ENCODE results near the gene CRNKL1.
A peak's percentile ranks its signal among the peaks of the same experiment; 100 is the strongest.

The CRNKL1 gene

GRCh38 chr20:20060234-20060998 is 8.2 kb upstream of the CRNKL1 start:
- no peak for DNase-seq

DNA sequence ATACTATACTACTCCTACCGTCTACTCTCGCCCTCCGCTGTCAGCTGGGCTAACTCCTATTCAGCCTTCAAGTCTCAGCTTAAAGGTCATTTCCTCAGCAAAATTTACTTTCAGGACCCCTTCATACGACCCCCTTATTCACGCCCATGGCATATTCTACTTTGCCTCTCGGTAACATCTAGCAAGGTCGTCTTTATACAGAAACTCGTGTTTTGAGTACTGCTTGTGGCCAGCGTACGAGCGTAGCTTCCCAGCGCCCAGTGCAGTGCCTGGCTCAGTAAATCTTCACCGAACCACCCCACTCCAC is 546 bp downstream of the CRNKL1 start:
- no peak for DNase-seq

DNA sequence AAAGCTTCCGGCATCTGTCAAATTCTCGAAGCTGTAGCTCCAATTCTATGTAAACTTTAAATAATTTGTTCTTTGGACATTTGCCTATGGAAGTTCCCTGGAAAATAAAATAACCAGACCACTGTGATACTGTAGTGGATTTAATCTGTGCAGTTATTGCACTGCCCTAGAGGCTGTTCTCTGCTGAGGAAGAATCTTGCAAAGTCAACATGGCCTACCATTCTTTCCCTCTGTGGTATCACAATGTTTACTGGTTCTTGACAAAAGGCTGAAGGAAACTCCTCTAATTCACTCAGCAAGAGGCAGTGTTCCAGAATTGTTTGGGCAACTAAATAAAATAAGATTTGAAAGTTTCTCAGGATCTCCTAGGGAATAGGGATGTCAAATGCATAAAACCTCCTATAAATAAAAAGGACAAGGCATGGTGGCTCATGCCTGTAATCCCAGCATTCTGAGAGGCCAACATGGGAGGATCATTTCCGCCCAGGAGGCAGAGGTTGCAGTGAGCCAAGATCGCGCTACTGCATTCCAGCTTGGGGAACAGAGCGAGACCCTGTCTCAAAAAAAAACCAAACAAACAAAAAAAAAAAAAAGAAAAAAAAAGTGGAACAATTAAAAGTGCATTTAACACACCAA is 12.4 kb downstream of the CRNKL1 start:
- no peak for DNase-seq

GRCh38 chr20:20038586-20038985 is 13.7 kb downstream of the CRNKL1 start:
- no peak for DNase-seq

- no peak for DNase-seq
Observed at GRCh38 chr20:20037960-20038359, 14.3 kb downstream of the CRNKL1 start.

- DNase-seq = no peak
Observed at GRCh38 chr20:20036756-20037155, 15.5 kb downstream of the CRNKL1 start.

GRCh38 chr20:20034486-20034885 is 17.8 kb downstream of the CRNKL1 start:
- no peak for DNase-seq

GRCh38 chr20:20031790-20032189 is 20.5 kb downstream of the CRNKL1 start:
- DNase-seq = no peak

DNA sequence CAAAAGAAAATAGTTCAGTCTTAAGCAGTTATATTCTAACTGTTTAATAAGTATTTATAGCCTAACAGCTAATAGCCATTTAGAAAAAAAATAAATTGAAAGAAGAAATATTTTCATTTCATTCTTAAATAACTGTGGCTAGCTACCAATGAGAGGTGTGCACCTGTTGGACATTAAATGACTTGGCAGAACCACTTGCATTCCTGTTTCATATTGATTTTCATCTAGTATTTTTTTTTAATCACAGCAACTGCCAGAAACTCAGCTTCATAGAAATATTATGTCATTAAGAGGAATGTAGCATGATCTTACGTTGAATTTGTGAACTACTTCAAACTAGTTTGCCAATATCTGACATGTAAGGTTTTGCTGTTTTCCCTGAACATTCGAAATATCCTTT is 25.0 kb downstream of the CRNKL1 start:
- DNase-seq = no peak

DNA sequence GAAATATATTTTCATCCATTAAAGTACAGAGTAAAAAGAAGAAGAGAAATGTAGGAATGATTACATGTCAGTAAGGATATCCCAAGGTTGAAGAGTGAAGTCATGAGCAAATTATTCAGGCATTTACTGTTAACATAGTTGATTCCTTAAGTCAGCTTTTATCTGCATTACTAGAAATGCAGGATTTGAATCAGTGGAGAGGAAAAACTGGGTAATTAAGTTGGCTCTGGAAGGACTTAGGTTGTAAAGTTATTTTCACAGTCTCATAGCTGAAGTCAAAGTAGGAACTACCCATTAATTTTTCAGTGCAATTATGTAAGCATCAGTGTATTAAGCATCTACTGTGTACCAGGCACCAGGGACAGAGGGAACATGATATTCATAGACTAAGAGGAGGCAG is 27.3 kb downstream of the CRNKL1 start:
- DNase-seq = no peak

- no peak for DNase-seq
Observed at GRCh38 chr20:20023395-20023794, 28.9 kb downstream of the CRNKL1 start.

- no peak for DNase-seq
Observed at GRCh38 chr20:20022498-20022897, 29.8 kb downstream of the CRNKL1 start.

GRCh38 chr20:20021835-20022234 is 30.4 kb downstream of the CRNKL1 start:
- DNase-seq = no peak

DNA sequence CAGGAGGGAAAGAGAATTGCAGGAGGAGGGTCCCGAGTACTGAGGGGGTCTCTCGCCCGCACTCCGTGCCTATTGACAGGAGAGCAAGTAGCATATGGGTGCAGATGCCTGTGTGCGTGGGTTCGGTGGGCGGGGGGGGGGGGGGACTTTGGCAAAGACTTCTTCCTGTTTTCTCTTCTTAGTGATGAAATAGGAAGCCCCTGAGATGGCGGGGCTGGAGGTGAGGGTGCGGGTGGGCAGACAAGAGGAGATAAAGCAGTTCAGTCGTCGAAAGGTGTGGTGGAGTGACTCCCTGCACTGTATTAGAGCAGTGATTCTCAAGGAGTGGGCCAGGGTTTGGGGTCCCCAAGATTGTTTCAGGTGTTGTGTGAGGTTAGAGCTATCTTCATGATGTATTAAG is 31.4 kb downstream of the CRNKL1 start:
- no peak for DNase-seq

- DNase-seq = no peak
Observed at GRCh38 chr20:20019123-20019522, 33.1 kb downstream of the CRNKL1 start.

- no peak for DNase-seq
Observed at GRCh38 chr20:20018366-20018765, 33.9 kb downstream of the CRNKL1 start.

- DNase-seq = no peak
Observed at GRCh38 chr20:20017844-20018185, 34.5 kb downstream of the CRNKL1 start.

GRCh38 chr20:20017001-20017843 is 35.0 kb downstream of the CRNKL1 start, which contains the start of gene NAA20:
TSS of gene NAA20 (plus strand) at chr20:20017362. CDS start at chr20:20017397, 35 bp downstream.
- DNase-seq = peak; percentile 85

DNA sequence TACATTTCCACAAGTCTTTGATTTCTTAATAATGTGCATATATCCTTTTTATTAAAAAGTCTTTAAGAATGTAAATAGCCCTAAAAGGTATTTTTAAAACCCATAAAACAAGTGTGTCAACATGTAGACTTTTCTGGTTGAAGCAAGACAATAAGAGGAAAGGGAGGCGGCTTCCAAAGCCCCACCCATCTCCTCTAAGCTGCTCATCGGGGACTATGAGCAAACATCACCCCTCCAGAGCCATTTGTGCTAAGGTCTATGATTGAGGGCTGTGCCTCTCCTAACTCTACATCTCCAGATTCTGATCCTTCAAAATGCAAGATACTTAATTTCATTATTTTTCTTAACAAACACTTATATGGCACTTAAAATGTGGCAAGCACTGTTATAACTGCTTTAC is 37.6 kb downstream of the CRNKL1 start:
- DNase-seq = no peak

DNA sequence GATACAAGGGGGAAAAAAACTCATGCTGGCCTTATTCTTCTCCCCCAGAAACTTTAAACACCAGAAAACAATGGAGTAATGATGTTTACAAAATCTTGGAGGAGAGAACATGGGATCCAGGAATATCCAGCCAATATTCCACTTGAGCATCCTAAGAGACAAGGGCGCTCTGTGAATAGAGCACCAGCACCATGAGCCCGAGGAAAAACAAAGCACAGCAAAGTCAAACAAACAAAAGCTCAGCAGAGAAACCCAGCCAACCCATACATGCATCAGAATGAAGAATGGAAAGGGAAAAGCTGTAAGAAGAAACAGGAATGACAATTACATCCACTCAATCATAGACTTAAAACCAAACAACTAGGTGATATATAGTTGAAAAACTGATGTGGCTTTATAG is 39.7 kb downstream of the CRNKL1 start:
- no peak for DNase-seq

- no peak for DNase-seq
Observed at GRCh38 chr20:20010639-20011500, 41.4 kb downstream of the CRNKL1 start.

- no peak for DNase-seq
Observed at GRCh38 chr20:20009784-20010253, 42.4 kb downstream of the CRNKL1 start.

DNA sequence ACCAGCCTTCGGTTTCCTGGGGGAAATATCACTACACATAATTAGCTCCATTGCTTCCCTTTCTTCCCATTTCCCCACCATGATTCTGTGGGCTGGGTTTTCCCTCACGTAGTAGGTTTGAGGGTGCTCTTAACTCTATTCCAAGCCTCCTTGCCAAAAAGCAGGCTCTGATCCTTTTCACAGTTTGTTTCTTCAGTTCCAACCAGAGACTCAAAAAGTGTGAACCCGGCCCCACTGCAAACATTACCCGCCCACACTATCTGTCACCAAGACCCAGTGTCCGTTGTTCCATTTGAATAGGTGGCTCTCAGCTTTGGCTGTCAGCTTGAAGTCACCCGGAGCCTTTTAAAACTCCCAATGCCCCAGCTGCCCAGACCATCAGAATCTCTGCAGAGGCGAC is 46.9 kb downstream of the CRNKL1 start:
- DNase-seq = no peak
